Measurements from ENCODE around the gene UST. TPM values are rescaled to one million over a fixed set of nuclear protein-coding genes. Genes with fewer than 3 reads are reported as not detected.

Gene UST
- total RNA-seq, 4 donors from 2014 or later, result 16.7 to 19.5 (median 18.1) TPM

GRCh38 chr6:148867862-148868261, 121.0 kb downstream of the UST start:
- no peak for DNase-seq (ENCODE audit: low spot score in 2 of 2)
- Histone ChIP-seq H3K36me3 (no peaks in the 10 kb centered on the region), H3K9me3 (no peaks in the 10 kb centered on the region), H3K27me3 (no peaks in the 10 kb centered on the region), H3K27ac (no peak overlapping the region), H3K4me1 (peaks cover 20% of the 10 kb centered on the region), H3K4me3 (no peak overlapping the region)
- TF ChIP-seq EP300 (IDR thresholded peaks at IDR 0.05) (no peak), CTCF (IDR thresholded peaks at IDR 0.05) (no peak), POLR2AphosphoS5 (IDR thresholded peaks at IDR 0.05) (no peak), POLR2A (IDR thresholded peaks at IDR 0.05) (no peak)

- Histone ChIP-seq H3K27ac (no peak overlapping the region), H3K4me3 (no peak overlapping the region), H3K9me3 (no peaks in the 10 kb centered on the region), H3K4me1 (peaks cover 20% of the 10 kb centered on the region), H3K36me3 (no peaks in the 10 kb centered on the region), H3K27me3 (no peaks in the 10 kb centered on the region)
- 41% methylated on average over 5 of the region's 5 CpGs for WGBS
- no peak for DNase-seq (ENCODE audit: low spot score in 2 of 2)
- TF ChIP-seq POLR2A (IDR thresholded peaks at IDR 0.05) (no peak), EP300 (IDR thresholded peaks at IDR 0.05) (no peak), POLR2AphosphoS5 (IDR thresholded peaks at IDR 0.05) (no peak), CTCF (IDR thresholded peaks at IDR 0.05) (no peak)
These were observed 121.5 kb downstream of the UST start for GRCh38 chr6:148868314-148868713.

GRCh38 chr6:148868901-148869300, 122.1 kb downstream of the UST start:
- Histone ChIP-seq H3K27me3 (no peaks in the 10 kb centered on the region), H3K27ac (no peak overlapping the region), H3K9me3 (no peaks in the 10 kb centered on the region), H3K4me1 (peaks cover 21% of the 10 kb centered on the region), H3K36me3 (no peaks in the 10 kb centered on the region), H3K4me3 (no peak overlapping the region)
- 58% methylated on average over 2 of the region's 2 CpGs for WGBS
- DNase-seq (ENCODE audit: low spot score in 2 of 2), result no peak
- TF ChIP-seq CTCF (IDR thresholded peaks at IDR 0.05) (no peak), POLR2AphosphoS5 (IDR thresholded peaks at IDR 0.05) (no peak), EP300 (IDR thresholded peaks at IDR 0.05) (no peak), POLR2A (IDR thresholded peaks at IDR 0.05) (no peak)

- TF ChIP-seq POLR2AphosphoS5 (IDR thresholded peaks at IDR 0.05), result no peak
- TF ChIP-seq CTCF (IDR thresholded peaks at IDR 0.05), result no peak
- no peak for TF ChIP-seq POLR2A (IDR thresholded peaks at IDR 0.05)
- TF ChIP-seq EP300 (IDR thresholded peaks at IDR 0.05), result no peak
- no peaks in the 10 kb centered on the region for H3K36me3 ChIP-seq
- 52% methylated on average over 7 of the region's 7 CpGs for WGBS
- no peak overlapping the region for H3K27ac ChIP-seq
- H3K27me3 ChIP-seq, result no peaks in the 10 kb centered on the region
- no peak overlapping the region for H3K4me3 ChIP-seq
- H3K9me3 ChIP-seq, result no peaks in the 10 kb centered on the region
- peaks cover 26% of the 10 kb centered on the region for H3K4me1 ChIP-seq
- DNase-seq (ENCODE audit: low spot score in 2 of 2), result no peak
These were observed 122.8 kb downstream of the UST start for GRCh38 chr6:148869585-148869984.

- peaks cover 34% of the 10 kb centered on the region for H3K4me1 ChIP-seq
These were observed 126.3 kb downstream of the UST start for GRCh38 chr6:148873154-148873553.

More at GRCh38 chr6:148873154-148873553, 126.3 kb downstream of the UST start:
- Histone ChIP-seq H3K9me3 (no peaks in the 10 kb centered on the region), H3K4me3 (no peak overlapping the region), H3K36me3 (no peaks in the 10 kb centered on the region), H3K27me3 (no peaks in the 10 kb centered on the region), H3K27ac (no peak overlapping the region)
- no peak for TF ChIP-seq POLR2A (IDR thresholded peaks at IDR 0.05)
- TF ChIP-seq POLR2AphosphoS5 (IDR thresholded peaks at IDR 0.05), result no peak
- TF ChIP-seq EP300 (IDR thresholded peaks at IDR 0.05), result no peak
- no peak for TF ChIP-seq CTCF (IDR thresholded peaks at IDR 0.05)
- DNase-seq (ENCODE audit: low spot score in 2 of 2), result no peak
- WGBS, result 95% methylated on average over 4 of the region's 4 CpGs
